ENCODE data around the gene SYNE2. TPM values are rescaled to one million over a fixed set of nuclear protein-coding genes. Genes with fewer than 3 reads are reported as not detected.
"Not testable (repeated sequence)": the region's sequence is repeated elsewhere in the genome, so short reads cannot be mapped to it uniquely, and the experiment has no call there.

The SYNE2 gene
- polyA plus RNA-seq, 4 donors, result 54.4 to 135 (median 108) TPM

GRCh38 chr14:64209444-64210131 is 356.8 kb downstream of the SYNE2 start:
- DNase-seq (ENCODE audit: low read depth in 4 of 4, low spot score in 3 of 4), result peak in 1 of 4 donors; percentile 29

- DNase-seq (ENCODE audit: low read depth in 4 of 4, low spot score in 3 of 4), result no peak
These were observed 357.4 kb downstream of the SYNE2 start for GRCh38 chr14:64210216-64210615.

- not testable (repeated sequence) for DNase-seq (ENCODE audit: low read depth in 4 of 4, low spot score in 3 of 4)
These were observed 358.1 kb downstream of the SYNE2 start for GRCh38 chr14:64210912-64211311.

GRCh38 chr14:64212666-64213065 is 359.9 kb downstream of the SYNE2 start:
- DNase-seq (ENCODE audit: low read depth in 4 of 4, low spot score in 3 of 4), result no peak

GRCh38 chr14:64213086-64213485 is 360.3 kb downstream of the SYNE2 start:
- no peak for DNase-seq (ENCODE audit: low read depth in 4 of 4, low spot score in 3 of 4)

- DNase-seq (ENCODE audit: low read depth in 4 of 4, low spot score in 3 of 4), result no peak
These were observed 361.2 kb downstream of the SYNE2 start for GRCh38 chr14:64213853-64214570.

GRCh38 chr14:64215274-64215673 is 362.5 kb downstream of the SYNE2 start:
- no peak for DNase-seq (ENCODE audit: low read depth in 4 of 4, low spot score in 3 of 4)

GRCh38 chr14:64215978-64216377 is 363.2 kb downstream of the SYNE2 start:
- DNase-seq (ENCODE audit: low read depth in 4 of 4, low spot score in 3 of 4), result no peak

GRCh38 chr14:64217308-64217707 is 364.5 kb downstream of the SYNE2 start:
- no peak for DNase-seq (ENCODE audit: low read depth in 4 of 4, low spot score in 3 of 4)

GRCh38 chr14:64217834-64218233 is 365.0 kb downstream of the SYNE2 start:
- DNase-seq (ENCODE audit: low read depth in 4 of 4, low spot score in 3 of 4), result no peak

- no peak for DNase-seq (ENCODE audit: low read depth in 4 of 4, low spot score in 3 of 4)
These were observed 365.8 kb downstream of the SYNE2 start for GRCh38 chr14:64218344-64219240.

- no peak for DNase-seq (ENCODE audit: low read depth in 4 of 4, low spot score in 3 of 4)
These were observed 367.3 kb downstream of the SYNE2 start for GRCh38 chr14:64220056-64220455.

- DNase-seq (ENCODE audit: low read depth in 4 of 4, low spot score in 3 of 4), result no peak
These were observed 367.7 kb downstream of the SYNE2 start for GRCh38 chr14:64220466-64220865.

- DNase-seq (ENCODE audit: low read depth in 4 of 4, low spot score in 3 of 4), result no peak
These were observed 368.7 kb downstream of the SYNE2 start for GRCh38 chr14:64221391-64222003.

GRCh38 chr14:64225151-64225757 is 372.4 kb downstream of the SYNE2 start:
- no peak for DNase-seq (ENCODE audit: low read depth in 4 of 4, low spot score in 3 of 4)

GRCh38 chr14:64227856-64228255 is 375.1 kb downstream of the SYNE2 start:
- DNase-seq (ENCODE audit: low read depth in 4 of 4, low spot score in 3 of 4), result no peak

GRCh38 chr14:64229489-64229888 is 376.7 kb downstream of the SYNE2 start:
- DNase-seq (ENCODE audit: low read depth in 4 of 4, low spot score in 3 of 4), result no peak

- no peak for DNase-seq (ENCODE audit: low read depth in 4 of 4, low spot score in 3 of 4)
These were observed 379.5 kb downstream of the SYNE2 start for GRCh38 chr14:64232095-64232838.

- DNase-seq (ENCODE audit: low read depth in 4 of 4, low spot score in 3 of 4), result no peak
These were observed 380.1 kb downstream of the SYNE2 start for GRCh38 chr14:64232944-64233343.

Measured in left renal pelvis (tissue), 4 donors.